Thoracic aorta (tissue), 2 donors: ENCODE measurements around the gene CHRND. TPM values are rescaled to one million over a fixed set of nuclear protein-coding genes. Genes with fewer than 3 reads are reported as not detected.

Experiments used
- ATAC-seq: fragments of 150-250 bp; one replicate; pipeline ENCODE4 v1.8.0; 2017; ENCODE audit warnings: low read depth; ENCODE audit not compliant: insufficient number of reproducible peaks, low FRiP score
- DNase-seq: peaks from one replicate; pipeline ENCODE4 v3.0.0-alpha.2; 2020; ENCODE audit warnings: low spot score
- H3K27ac ChIP-seq, 2 donors: fragments of 200-600 bp; sonication (generic); 1 replicate in 1 of 2; 2 replicates in 1 of 2; pipeline ENCODE4 v1.5.1; 2016; ENCODE audit warnings: mild to moderate bottlenecking in 2 of 2, moderate library complexity in 2 of 2
- H3K27me3 ChIP-seq: fragments of 200-600 bp; sonication (generic); replicated peaks from 2 replicates; pipeline ENCODE4 v1.6.0; 2016; ENCODE audit warnings: mild to moderate bottlenecking; ENCODE audit not compliant: insufficient read depth
- H3K36me3 ChIP-seq: fragments of 200-600 bp; sonication (generic); one replicate; pipeline ENCODE4 v1.5.1; 2016
- H3K4me1 ChIP-seq, 2 donors: fragments of 200-600 bp; sonication (generic); 1 replicate in 1 of 2; 2 replicates in 1 of 2; pipeline versions ENCODE4 v1.5.1 to v1.6.0; 2016; ENCODE audit warnings: low read depth in 2 of 2, mild to moderate bottlenecking in 1 of 2; ENCODE audit not compliant: control insufficient read depth in 1 of 2
- H3K4me3 ChIP-seq: fragments of 200-600 bp; sonication (generic); 2 replicates; pipeline ENCODE4 v1.5.1; 2016; ENCODE audit warnings: mild to moderate bottlenecking
- H3K9me3 ChIP-seq: fragments of 200-600 bp; sonication (generic); 2 replicates; pipeline ENCODE4 v1.5.1; 2016
- CTCF ChIP-seq: fragments of 200-600 bp; sonication (generic); IDR thresholded peaks from one replicate; pipeline ENCODE4 v1.5.1; 2019; ENCODE audit warnings: antibody characterized with exemption
- total RNA-seq, 2 donors: library from RNA; depleted of rRNA; stranded (reverse); fragments of >200 nt; gene quantifications; one replicate each; pipeline versions ENCODE4 v1.1.0 to v1.2.3, GENCODE V29; 2016

CHRND gene
- total RNA-seq, 2 donors from 2014 or later = not detected

- no peak for DNase-seq
- ATAC-seq = no peak
- no peaks in the 10 kb centered on the region for H3K27me3 ChIP-seq
Measured at GRCh38 chr2:232534940-232535651, 9.1 kb downstream of the CHRND start.

GRCh38 chr2:232535761-232536530, 10.0 kb downstream of the CHRND start:
- ATAC-seq (no peak), DNase-seq (no peak)
- H3K27ac ChIP-seq = no peak overlapping the region
- no peaks in the 10 kb centered on the region for H3K27me3 ChIP-seq
- no peaks in the 10 kb centered on the region for H3K4me1 ChIP-seq
- peaks cover 3% of the 10 kb centered on the region for H3K9me3 ChIP-seq
- no peak for TF ChIP-seq CTCF
- no peak overlapping the region for H3K4me3 ChIP-seq
- no peaks in the 10 kb centered on the region for H3K36me3 ChIP-seq

More at GRCh38 chr2:232534940-232535651, 9.1 kb downstream of the CHRND start:
- no peaks in the 10 kb centered on the region for H3K36me3 ChIP-seq
- TF ChIP-seq CTCF = no peak
- no peak overlapping the region for H3K4me3 ChIP-seq
- no peak overlapping the region for H3K27ac ChIP-seq
- H3K9me3 ChIP-seq = peaks cover 3% of the 10 kb centered on the region
- H3K4me1 ChIP-seq = no peaks in the 10 kb centered on the region

- H3K27ac ChIP-seq = no peak overlapping the region
- no peaks in the 10 kb centered on the region for H3K27me3 ChIP-seq
- no peaks in the 10 kb centered on the region for H3K4me1 ChIP-seq
- no peaks in the 10 kb centered on the region for H3K36me3 ChIP-seq
- ATAC-seq = no peak
- DNase-seq = no peak
- TF ChIP-seq CTCF = no peak
- no peak overlapping the region for H3K4me3 ChIP-seq
- H3K9me3 ChIP-seq = peaks cover 3% of the 10 kb centered on the region
Measured at GRCh38 chr2:232537079-232537478, 11.1 kb downstream of the CHRND start.

GRCh38 chr2:232537499-232537898, 11.5 kb downstream of the CHRND start:
- no peak for TF ChIP-seq CTCF
- Histone ChIP-seq H3K4me3 (no peak overlapping the region), H3K27me3 (no peaks in the 10 kb centered on the region), H3K4me1 (no peaks in the 10 kb centered on the region), H3K27ac (no peak overlapping the region), H3K36me3 (no peaks in the 10 kb centered on the region), H3K9me3 (peaks cover 3% of the 10 kb centered on the region)
- DNase-seq (no peak), ATAC-seq (no peak)

- DNase-seq = no peak
- H3K27me3 ChIP-seq = no peaks in the 10 kb centered on the region
- ATAC-seq = no peak
Measured at GRCh38 chr2:232538671-232539070, 12.7 kb downstream of the CHRND start.

More at GRCh38 chr2:232538671-232539070, 12.7 kb downstream of the CHRND start:
- H3K36me3 ChIP-seq = no peaks in the 10 kb centered on the region
- no peak overlapping the region for H3K4me3 ChIP-seq
- H3K4me1 ChIP-seq = no peaks in the 10 kb centered on the region
- H3K9me3 ChIP-seq = peaks cover 3% of the 10 kb centered on the region
- no peak overlapping the region for H3K27ac ChIP-seq
- TF ChIP-seq CTCF = no peak
